ENCODE data around the gene DDX46.

DNA sequence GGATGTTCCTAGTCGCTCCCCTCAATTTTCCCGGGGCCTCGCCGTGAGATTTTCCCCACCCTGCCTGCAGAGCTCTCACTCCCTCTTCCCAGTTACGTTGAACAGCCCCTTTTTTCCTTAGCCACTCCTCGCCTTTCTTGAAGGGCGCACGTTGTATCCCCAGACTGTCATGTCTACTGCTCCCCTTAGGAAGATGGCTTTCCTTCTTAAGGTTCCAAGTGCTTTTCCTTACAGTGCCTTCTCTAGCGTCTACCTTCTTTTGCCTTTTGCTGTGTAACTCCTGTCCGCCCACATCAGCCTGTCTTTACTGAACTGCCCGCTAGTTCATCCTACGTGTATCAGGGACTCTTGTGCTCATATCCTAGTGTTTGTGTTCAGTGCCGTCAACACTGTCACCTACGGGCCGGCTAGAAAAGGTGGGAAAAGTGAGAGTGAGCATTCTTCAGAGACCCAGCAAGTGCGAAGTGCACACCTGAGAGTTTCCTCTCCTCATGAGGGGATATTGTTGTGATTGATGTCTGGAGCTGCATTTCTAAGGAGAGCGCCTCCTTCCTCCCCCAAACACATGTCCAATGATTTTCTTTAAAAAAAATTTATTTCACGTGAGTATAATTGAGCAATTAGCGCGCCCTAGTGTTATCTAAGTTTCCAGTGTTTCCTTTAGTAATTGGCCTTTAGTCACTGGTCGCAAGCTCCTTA, 19.5 kb upstream of the DDX46 start:
- TF ChIP-seq EZH2 (IDR thresholded peaks at IDR 0.05; ENCODE audit: low read length, missing control alignments) = no peak
- TF ChIP-seq, protein P1, sequence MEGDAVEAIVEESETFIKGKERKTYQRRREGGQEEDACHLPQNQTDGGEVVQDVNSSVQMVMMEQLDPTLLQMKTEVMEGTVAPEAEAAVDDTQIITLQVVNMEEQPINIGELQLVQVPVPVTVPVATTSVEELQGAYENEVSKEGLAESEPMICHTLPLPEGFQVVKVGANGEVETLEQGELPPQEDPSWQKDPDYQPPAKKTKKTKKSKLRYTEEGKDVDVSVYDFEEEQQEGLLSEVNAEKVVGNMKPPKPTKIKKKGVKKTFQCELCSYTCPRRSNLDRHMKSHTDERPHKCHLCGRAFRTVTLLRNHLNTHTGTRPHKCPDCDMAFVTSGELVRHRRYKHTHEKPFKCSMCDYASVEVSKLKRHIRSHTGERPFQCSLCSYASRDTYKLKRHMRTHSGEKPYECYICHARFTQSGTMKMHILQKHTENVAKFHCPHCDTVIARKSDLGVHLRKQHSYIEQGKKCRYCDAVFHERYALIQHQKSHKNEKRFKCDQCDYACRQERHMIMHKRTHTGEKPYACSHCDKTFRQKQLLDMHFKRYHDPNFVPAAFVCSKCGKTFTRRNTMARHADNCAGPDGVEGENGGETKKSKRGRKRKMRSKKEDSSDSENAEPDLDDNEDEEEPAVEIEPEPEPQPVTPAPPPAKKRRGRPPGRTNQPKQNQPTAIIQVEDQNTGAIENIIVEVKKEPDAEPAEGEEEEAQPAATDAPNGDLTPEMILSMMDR (conservative IDR thresholded peaks at IDR 0.05 in 1 of 2, IDR thresholded peaks at IDR 0.05 in 1 of 2; ENCODE audit: low read depth in 1 of 2, low read length in 2 of 2) = no peak
